ENCODE measurements around the gene PRDM16. TPM values are rescaled to one million over a fixed set of nuclear protein-coding genes. Genes with fewer than 3 reads are reported as not detected.

Gene PRDM16
- polyA plus RNA-seq, 1 of the 3 experiments (the other 2 are of a cell fraction) = not detected

- Histone ChIP-seq H4K20me1 (ENCODE audit: insufficient read depth) (no peaks in the 10 kb centered on the region), H3F3A (replicated peaks; ENCODE audit: insufficient read depth) (no peaks in the 10 kb centered on the region), H2AFZ (ENCODE audit: low read depth) (no peak overlapping the region), H3K79me2 (ENCODE audit: insufficient read depth) (no peaks in the 10 kb centered on the region), H3K9ac (no peak overlapping the region), H3K27ac (ENCODE audit: low read depth in 2 of 2, low read length in 1 of 2) (no peak overlapping the region), H3K9me3 (no peaks in the 10 kb centered on the region), H3K4me3 (ENCODE audit: low read depth in 2 of 2, low read length in 1 of 2) (no peak overlapping the region), H3K4me2 (no peak overlapping the region), H3K9me2 (no peaks in the 10 kb centered on the region), H3K27me3 (ENCODE audit: insufficient read depth) (peaks cover 33% of the 10 kb centered on the region), H3K36me3 (replicated peaks in 1 of 2; ENCODE audit: control insufficient read depth in 1 of 2, insufficient read depth in 2 of 2, low read length in 1 of 2) (no peaks in the 10 kb centered on the region), H3K4me1 (ENCODE audit: control insufficient read depth in 1 of 2, insufficient read depth in 2 of 2, low read depth in 1 of 2, low read length in 1 of 2) (no peaks in the 10 kb centered on the region)
- TF ChIP-seq SMC3 (IDR thresholded peaks at IDR 0.05; ENCODE audit: low read depth, low read length) = no peak
- no peak for TF ChIP-seq CTCF (IDR thresholded peaks at IDR 0.05)
- no peak for TF ChIP-seq NFIC (IDR thresholded peaks at IDR 0.05; ENCODE audit: borderline replicate concordance)
- TF ChIP-seq MXI1 (IDR thresholded peaks at IDR 0.05; ENCODE audit: low read depth, low read length) = no peak
- TF ChIP-seq, protein P1, sequence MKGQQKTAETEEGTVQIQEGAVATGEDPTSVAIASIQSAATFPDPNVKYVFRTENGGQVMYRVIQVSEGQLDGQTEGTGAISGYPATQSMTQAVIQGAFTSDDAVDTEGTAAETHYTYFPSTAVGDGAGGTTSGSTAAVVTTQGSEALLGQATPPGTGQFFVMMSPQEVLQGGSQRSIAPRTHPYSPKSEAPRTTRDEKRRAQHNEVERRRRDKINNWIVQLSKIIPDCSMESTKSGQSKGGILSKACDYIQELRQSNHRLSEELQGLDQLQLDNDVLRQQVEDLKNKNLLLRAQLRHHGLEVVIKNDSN (IDR thresholded peaks at IDR 0.05; ENCODE audit: borderline replicate concordance, low read depth) = no peak
- TF ChIP-seq TEAD4 (IDR thresholded peaks at IDR 0.05; ENCODE audit: borderline replicate concordance, insufficient read depth) = no peak
- no peak for TF ChIP-seq SIN3A (IDR thresholded peaks at IDR 0.05; ENCODE audit: borderline replicate concordance, low read depth, low read length)
- TF ChIP-seq FOXJ3 (CRISPR knock-in tag; IDR thresholded peaks at IDR 0.05) = no peak
- TF ChIP-seq RXRA (IDR thresholded peaks at IDR 0.05; ENCODE audit: borderline replicate concordance, low read depth) = no peak
- no peak for TF ChIP-seq TCF12 (IDR thresholded peaks at IDR 0.05)
- TF ChIP-seq MEF2A (IDR thresholded peaks at IDR 0.05; ENCODE audit: borderline replicate concordance, low read depth) = no peak
- TF ChIP-seq GATA2 (CRISPR knock-in tag; IDR thresholded peaks at IDR 0.05) = no peak
- TF ChIP-seq JUND (IDR thresholded peaks at IDR 0.05) = no peak
- no peak for TF ChIP-seq MAX (IDR thresholded peaks at IDR 0.05; ENCODE audit: low read depth)
- TF ChIP-seq POLR2AphosphoS5 (IDR thresholded peaks at IDR 0.05; ENCODE audit: low read depth, low read length) = no peak
- WGBS (ENCODE audit: low lambda C conversion rate) = 14% methylated on average over 5 of the region's 11 CpGs
- ChIA-PET POLR2A (no interaction called here), CTCF (interaction anchor here (0.9 to 1.3 kb wide), 2 partner anchors 12 to 61 kb away, joined by 3 to 5 read pairs; no protein-coding TSS in a partner anchor)
- DNase-seq = no peak
These were observed 294.0 kb downstream of the PRDM16 start for GRCh38 chr1:3363023-3363422.

DNA sequence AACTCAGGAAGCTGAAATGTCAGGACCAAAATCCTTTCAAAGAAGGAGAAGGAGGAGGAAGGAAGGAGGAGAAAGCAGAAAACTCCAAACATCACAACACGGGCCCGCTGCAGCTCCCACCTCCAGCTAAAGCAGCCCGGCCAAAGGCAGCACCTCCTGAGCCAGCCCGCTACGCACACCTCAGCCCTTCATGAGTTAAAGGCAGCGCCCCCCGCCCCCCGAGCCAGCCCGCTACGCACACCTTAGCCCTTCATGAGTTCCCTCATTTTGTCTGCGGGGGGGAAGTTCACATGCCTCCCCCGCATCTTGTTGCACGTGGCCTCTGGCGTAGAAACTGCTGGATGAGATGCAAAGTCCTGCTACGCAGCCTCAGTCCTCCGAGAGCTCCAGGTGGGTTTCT is 294.8 kb downstream of the PRDM16 start:
- H3K36me3 ChIP-seq (replicated peaks in 1 of 2; ENCODE audit: control insufficient read depth in 1 of 2, insufficient read depth in 2 of 2, low read length in 1 of 2) = no peaks in the 10 kb centered on the region
- no peak overlapping the region for H3K4me3 ChIP-seq (ENCODE audit: low read depth in 2 of 2, low read length in 1 of 2)
- H3F3A ChIP-seq (replicated peaks; ENCODE audit: insufficient read depth) = no peaks in the 10 kb centered on the region
- peaks cover 41% of the 10 kb centered on the region for H3K27me3 ChIP-seq (ENCODE audit: insufficient read depth)
- no peaks in the 10 kb centered on the region for H3K4me1 ChIP-seq (ENCODE audit: control insufficient read depth in 1 of 2, insufficient read depth in 2 of 2, low read depth in 1 of 2, low read length in 1 of 2)
- H3K9me3 ChIP-seq = no peaks in the 10 kb centered on the region
- ChIA-PET POLR2A (no interaction called here), CTCF (interaction anchor here (1.0 to 1.3 kb wide), 2 partner anchors 12 to 60 kb away, joined by 3 to 5 read pairs; no protein-coding TSS in a partner anchor)
- H3K27ac ChIP-seq (ENCODE audit: low read depth in 2 of 2, low read length in 1 of 2) = no peak overlapping the region
- H4K20me1 ChIP-seq (ENCODE audit: insufficient read depth) = no peaks in the 10 kb centered on the region
- H3K79me2 ChIP-seq (ENCODE audit: insufficient read depth) = no peaks in the 10 kb centered on the region
- H3K9me2 ChIP-seq = no peaks in the 10 kb centered on the region
- 41% methylated on average over 4 of the region's 16 CpGs for WGBS (ENCODE audit: low lambda C conversion rate)
- no peak overlapping the region for H2AFZ ChIP-seq (ENCODE audit: low read depth)
- TF ChIP-seq TEAD4 (IDR thresholded peaks at IDR 0.05; ENCODE audit: borderline replicate concordance, insufficient read depth) (no peak), FOXM1 (IDR thresholded peaks at IDR 0.05; ENCODE audit: low read depth) (no peak), NRF1 (IDR thresholded peaks at IDR 0.05; ENCODE audit: low read depth, low read length) (no peak), PBX3 (IDR thresholded peaks at IDR 0.05) (no peak), RCOR1 (IDR thresholded peaks at IDR 0.05; ENCODE audit: low read length) (no peak), FOXJ3 (CRISPR knock-in tag; IDR thresholded peaks at IDR 0.05) (no peak), YY1 (IDR thresholded peaks at IDR 0.05; ENCODE audit: low read depth) (no peak)
- TF ChIP-seq, protein P2, sequence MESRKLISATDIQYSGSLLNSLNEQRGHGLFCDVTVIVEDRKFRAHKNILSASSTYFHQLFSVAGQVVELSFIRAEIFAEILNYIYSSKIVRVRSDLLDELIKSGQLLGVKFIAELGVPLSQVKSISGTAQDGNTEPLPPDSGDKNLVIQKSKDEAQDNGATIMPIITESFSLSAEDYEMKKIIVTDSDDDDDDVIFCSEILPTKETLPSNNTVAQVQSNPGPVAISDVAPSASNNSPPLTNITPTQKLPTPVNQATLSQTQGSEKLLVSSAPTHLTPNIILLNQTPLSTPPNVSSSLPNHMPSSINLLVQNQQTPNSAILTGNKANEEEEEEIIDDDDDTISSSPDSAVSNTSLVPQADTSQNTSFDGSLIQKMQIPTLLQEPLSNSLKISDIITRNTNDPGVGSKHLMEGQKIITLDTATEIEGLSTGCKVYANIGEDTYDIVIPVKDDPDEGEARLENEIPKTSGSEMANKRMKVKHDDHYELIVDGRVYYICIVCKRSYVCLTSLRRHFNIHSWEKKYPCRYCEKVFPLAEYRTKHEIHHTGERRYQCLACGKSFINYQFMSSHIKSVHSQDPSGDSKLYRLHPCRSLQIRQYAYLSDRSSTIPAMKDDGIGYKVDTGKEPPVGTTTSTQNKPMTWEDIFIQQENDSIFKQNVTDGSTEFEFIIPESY (IDR thresholded peaks at IDR 0.05; ENCODE audit: borderline replicate concordance, low read depth) = no peak
- H3K9ac ChIP-seq = no peak overlapping the region
- DNase-seq = no peak
- H3K4me2 ChIP-seq = no peak overlapping the region

Data from SK-N-SH (cell line).